Tibial nerve (tissue), 4 donors: ENCODE results near the gene IKBIP.
A peak's percentile ranks its signal among the peaks of the same experiment; 100 is the strongest.

Experiments
- EP300 ChIP-seq, 2 donors: sonication (generic); formaldehyde crosslinking; IDR thresholded peaks; one replicate each; pipeline ENCODE4 v1.6.1; 2017; ENCODE audit warnings: antibody characterized with exemption in 2 of 2, mild to moderate bottlenecking in 1 of 2
- POLR2A ChIP-seq, 2 donors: fragments of 450-650 bp; IDR thresholded peaks; one replicate each; pipeline ENCODE4 v1.6.1; 2017; ENCODE audit warnings: antibody characterized with exemption in 2 of 2, mild to moderate bottlenecking in 2 of 2, moderate library complexity in 2 of 2
- TF ChIP-seq, protein P1 (sequence below), 5 experiments: fragments of 200-600 bp in 3 of 5; fragments of 450-650 bp in 2 of 5; sonication (generic) in 3 of 5; IDR thresholded peaks; one replicate each; pipeline ENCODE4 v1.5.1; 2016 to 2019; ENCODE audit warnings: antibody characterized with exemption in 5 of 5, mild to moderate bottlenecking in 3 of 5, moderate library complexity in 2 of 5

DNA sequence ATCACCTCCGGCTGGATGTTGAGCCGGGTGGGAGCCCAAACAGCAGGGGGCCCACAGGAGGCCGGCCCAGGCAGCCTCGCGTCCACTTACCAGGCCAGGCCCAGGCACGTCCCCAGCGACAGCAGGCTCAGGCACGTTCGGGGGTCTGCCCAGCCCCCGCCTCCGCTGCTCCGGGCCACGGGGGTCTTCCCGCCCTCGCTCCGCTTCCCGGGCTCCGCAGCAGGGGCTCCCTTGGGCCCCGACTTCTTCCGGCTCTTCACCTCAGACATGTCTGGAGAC, 216 bp downstream of the IKBIP start:
- TF ChIP-seq POLR2A (IDR thresholded peaks at IDR 0.05) (no peak), EP300 (IDR thresholded peaks at IDR 0.05) (no peak)
- TF ChIP-seq, protein P1, sequence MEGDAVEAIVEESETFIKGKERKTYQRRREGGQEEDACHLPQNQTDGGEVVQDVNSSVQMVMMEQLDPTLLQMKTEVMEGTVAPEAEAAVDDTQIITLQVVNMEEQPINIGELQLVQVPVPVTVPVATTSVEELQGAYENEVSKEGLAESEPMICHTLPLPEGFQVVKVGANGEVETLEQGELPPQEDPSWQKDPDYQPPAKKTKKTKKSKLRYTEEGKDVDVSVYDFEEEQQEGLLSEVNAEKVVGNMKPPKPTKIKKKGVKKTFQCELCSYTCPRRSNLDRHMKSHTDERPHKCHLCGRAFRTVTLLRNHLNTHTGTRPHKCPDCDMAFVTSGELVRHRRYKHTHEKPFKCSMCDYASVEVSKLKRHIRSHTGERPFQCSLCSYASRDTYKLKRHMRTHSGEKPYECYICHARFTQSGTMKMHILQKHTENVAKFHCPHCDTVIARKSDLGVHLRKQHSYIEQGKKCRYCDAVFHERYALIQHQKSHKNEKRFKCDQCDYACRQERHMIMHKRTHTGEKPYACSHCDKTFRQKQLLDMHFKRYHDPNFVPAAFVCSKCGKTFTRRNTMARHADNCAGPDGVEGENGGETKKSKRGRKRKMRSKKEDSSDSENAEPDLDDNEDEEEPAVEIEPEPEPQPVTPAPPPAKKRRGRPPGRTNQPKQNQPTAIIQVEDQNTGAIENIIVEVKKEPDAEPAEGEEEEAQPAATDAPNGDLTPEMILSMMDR (IDR thresholded peaks at IDR 0.05), result peak in 1 of 5 experiments; percentile 12
